Fibroblast of skin of right biceps (primary cell): ENCODE data around the gene ERFL.

ENCODE experiments used
- DNase-seq: peaks from one replicate; pipeline ENCODE4 v3.0.0-alpha.2; 2013

Gene ERFL

GRCh38 chr19:41912899-41913537, 15.2 kb downstream of the ERFL start:
- DNase-seq: no peak

GRCh38 chr19:41911889-41912731, 16.1 kb downstream of the ERFL start:
- DNase-seq: no peak

- no peak for DNase-seq
Observed at GRCh38 chr19:41910992-41911888, 17.0 kb downstream of the ERFL start.

- DNase-seq: no peak
Observed at GRCh38 chr19:41910240-41910991, 17.8 kb downstream of the ERFL start.

GRCh38 chr19:41909706-41910105, 18.5 kb downstream of the ERFL start:
- DNase-seq: no peak

GRCh38 chr19:41908724-41909464, 19.4 kb downstream of the ERFL start:
- no peak for DNase-seq

GRCh38 chr19:41907994-41908615, 20.1 kb downstream of the ERFL start:
- no peak for DNase-seq

GRCh38 chr19:41906916-41907680, 21.2 kb downstream of the ERFL start:
- DNase-seq: no peak

GRCh38 chr19:41906271-41906670, 22.0 kb downstream of the ERFL start:
- no peak for DNase-seq

GRCh38 chr19:41905273-41906002, 22.8 kb downstream of the ERFL start:
- DNase-seq: no peak

- no peak for DNase-seq
Observed at GRCh38 chr19:41904118-41904870, 24.0 kb downstream of the ERFL start.

- no peak for DNase-seq
Observed at GRCh38 chr19:41903193-41903953, 24.9 kb downstream of the ERFL start.

GRCh38 chr19:41902594-41902993, 25.7 kb downstream of the ERFL start:
- DNase-seq: no peak

- no peak for DNase-seq
Observed at GRCh38 chr19:41901707-41902360, 26.4 kb downstream of the ERFL start.

- no peak for DNase-seq
Observed at GRCh38 chr19:41898235-41898634, 30.0 kb downstream of the ERFL start.

GRCh38 chr19:41897820-41898219, 30.4 kb downstream of the ERFL start:
- DNase-seq: no peak

- DNase-seq: no peak
Observed at GRCh38 chr19:41897181-41897580, 31.1 kb downstream of the ERFL start.

GRCh38 chr19:41896581-41896942, 31.7 kb downstream of the ERFL start:
- no peak for DNase-seq
